Measurements from ENCODE around the gene JAKMIP1. TPM values are rescaled to one million over a fixed set of nuclear protein-coding genes. Genes with fewer than 3 reads are reported as not detected.

JAKMIP1 gene
- total and polyA plus RNA-seq, 2 donors (not counting 1 experiment from before 2014, with no cell fraction given): 0.49 to 1.0 TPM

DNA sequence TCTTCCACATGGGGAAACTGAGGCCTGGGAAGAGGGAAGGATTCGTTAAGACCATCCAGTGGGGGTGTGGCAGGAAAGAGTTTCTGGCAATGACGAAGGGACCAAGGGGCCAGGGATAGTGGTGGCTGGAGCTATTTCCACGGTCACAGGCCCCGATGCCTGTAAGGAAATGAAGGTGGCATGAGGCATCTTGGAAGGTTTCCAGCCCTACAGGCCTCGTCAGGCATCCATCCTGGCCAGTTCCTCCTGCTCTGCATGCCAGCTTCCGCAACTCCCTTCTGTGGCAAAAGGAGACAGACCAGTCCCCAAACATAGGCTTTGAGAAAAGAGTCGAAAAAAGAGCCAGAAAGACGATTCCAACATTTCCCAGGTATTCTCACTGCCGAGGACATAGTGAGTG lies 173.0 kb downstream of the JAKMIP1 start:
- POLR2A ChIA-PET: no interaction called here
- Mint-ChIP-seq H3K9me3 (ENCODE audit: insufficient read depth) (no peaks in the 10 kb centered on the region), H3K4me3 (no peak overlapping the region), H3K4me1 (no peaks in the 10 kb centered on the region), H3K27ac (no peak overlapping the region), H3K27me3 (no peaks in the 10 kb centered on the region)
- ATAC-seq (ENCODE audit: low read depth) (no peak), DNase-seq (no peak)
- WGBS (ENCODE audit: insufficient coverage): 84% methylated on average over 6 of the region's 9 CpGs
- Histone ChIP-seq H4K20me1 (ENCODE audit: control insufficient read depth, insufficient read depth, low read length, poor library complexity, severe bottlenecking) (no peaks in the 10 kb centered on the region), H3K4me2 (replicated peaks; ENCODE audit: low read depth, low read length, poor library complexity, severe bottlenecking) (no peak overlapping the region), H2AFZ (ENCODE audit: insufficient read depth, low read depth, low read length, poor library complexity, severe bottlenecking) (no peak overlapping the region), H3K79me2 (ENCODE audit: control insufficient read depth, insufficient read depth, low read length) (no peaks in the 10 kb centered on the region), H3K27ac (ENCODE audit: low read length in 2 of 2) (no peak overlapping the region), H3K9ac (ENCODE audit: low read length) (no peak overlapping the region), H3K4me3 (ENCODE audit: control extremely low read depth in 1 of 5, extremely low read depth in 1 of 5, insufficient read depth in 1 of 5, low read depth in 2 of 5, low read length in 4 of 5) (no peak overlapping the region), H3K9me3 (ENCODE audit: control extremely low read depth in 1 of 3, control insufficient read depth in 2 of 3, insufficient read depth in 1 of 3, low read length in 2 of 3) (peaks cover 0 to 7% (median 0%) of the 10 kb centered on the region in 3 donors), H3K4me1 (ENCODE audit: control insufficient read depth in 2 of 2, insufficient read depth in 2 of 2, low read length in 2 of 2) (no peaks in the 10 kb centered on the region), H3K27me3 (replicated peaks in 1 of 4; ENCODE audit: control extremely low read depth in 1 of 4, control insufficient read depth in 3 of 4, insufficient read depth in 4 of 4, low read length in 3 of 4) (no peaks in the 10 kb centered on the region), H3K36me3 (replicated peaks in 1 of 2; ENCODE audit: control extremely low read depth in 1 of 2, control insufficient read depth in 1 of 2, extremely low read depth in 1 of 2, insufficient read depth in 2 of 2, low read length in 1 of 2) (no peaks in the 10 kb centered on the region)
- intact Hi-C loops (cut with micrococcal nuclease): no loop called here
- TF ChIP-seq, protein P1, sequence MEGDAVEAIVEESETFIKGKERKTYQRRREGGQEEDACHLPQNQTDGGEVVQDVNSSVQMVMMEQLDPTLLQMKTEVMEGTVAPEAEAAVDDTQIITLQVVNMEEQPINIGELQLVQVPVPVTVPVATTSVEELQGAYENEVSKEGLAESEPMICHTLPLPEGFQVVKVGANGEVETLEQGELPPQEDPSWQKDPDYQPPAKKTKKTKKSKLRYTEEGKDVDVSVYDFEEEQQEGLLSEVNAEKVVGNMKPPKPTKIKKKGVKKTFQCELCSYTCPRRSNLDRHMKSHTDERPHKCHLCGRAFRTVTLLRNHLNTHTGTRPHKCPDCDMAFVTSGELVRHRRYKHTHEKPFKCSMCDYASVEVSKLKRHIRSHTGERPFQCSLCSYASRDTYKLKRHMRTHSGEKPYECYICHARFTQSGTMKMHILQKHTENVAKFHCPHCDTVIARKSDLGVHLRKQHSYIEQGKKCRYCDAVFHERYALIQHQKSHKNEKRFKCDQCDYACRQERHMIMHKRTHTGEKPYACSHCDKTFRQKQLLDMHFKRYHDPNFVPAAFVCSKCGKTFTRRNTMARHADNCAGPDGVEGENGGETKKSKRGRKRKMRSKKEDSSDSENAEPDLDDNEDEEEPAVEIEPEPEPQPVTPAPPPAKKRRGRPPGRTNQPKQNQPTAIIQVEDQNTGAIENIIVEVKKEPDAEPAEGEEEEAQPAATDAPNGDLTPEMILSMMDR (IDR thresholded peaks at IDR 0.05): no peak
- no peak for TF ChIP-seq EZH2 (IDR thresholded peaks at IDR 0.05; ENCODE audit: borderline replicate concordance, insufficient read depth, low read depth, low read length, poor library complexity, severe bottlenecking)
- CTCF ChIA-PET: no interaction called here

DNA sequence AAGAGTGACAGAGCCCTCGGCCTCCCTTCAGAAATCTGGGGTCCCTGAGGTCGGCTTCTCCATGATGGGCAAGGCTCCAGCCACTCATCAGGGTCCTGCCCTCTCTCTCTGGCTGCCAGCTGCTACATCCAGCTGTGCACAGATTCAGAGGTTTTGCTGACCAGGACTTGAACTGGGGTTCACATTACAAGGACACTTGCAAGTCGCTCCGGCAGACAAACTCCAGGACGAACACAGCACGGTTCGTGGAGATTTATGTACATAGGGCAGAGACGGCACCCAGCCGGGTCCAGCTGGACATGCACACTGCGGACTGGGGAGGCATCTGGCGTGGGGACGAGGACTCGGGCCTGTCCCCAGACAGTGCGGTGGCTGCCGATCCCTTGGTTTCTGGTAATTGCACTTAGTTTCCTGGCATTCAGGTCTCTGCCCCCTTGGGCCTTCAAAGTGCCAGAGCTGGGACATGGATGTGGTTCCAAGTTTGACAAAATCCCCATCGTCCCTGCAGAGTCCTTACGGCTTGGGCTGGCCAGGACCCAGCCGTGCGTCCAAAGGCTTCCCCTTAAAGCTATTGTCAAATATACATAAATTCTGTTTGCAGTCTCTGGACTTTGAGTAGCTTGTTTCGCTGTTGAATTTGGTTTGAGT lies 175.9 kb downstream of the JAKMIP1 start:
- H3K4me1 ChIP-seq (ENCODE audit: control insufficient read depth in 2 of 2, insufficient read depth in 2 of 2, low read length in 2 of 2): no peaks in the 10 kb centered on the region
- no peak overlapping the region for H3K4me3 ChIP-seq (ENCODE audit: control extremely low read depth in 1 of 5, extremely low read depth in 1 of 5, insufficient read depth in 1 of 5, low read depth in 2 of 5, low read length in 4 of 5)
- H3K36me3 ChIP-seq (replicated peaks in 1 of 2; ENCODE audit: control extremely low read depth in 1 of 2, control insufficient read depth in 1 of 2, extremely low read depth in 1 of 2, insufficient read depth in 2 of 2, low read length in 1 of 2): no peaks in the 10 kb centered on the region
- Mint-ChIP-seq H3K9me3 (ENCODE audit: insufficient read depth) (no peaks in the 10 kb centered on the region), H3K4me1 (no peaks in the 10 kb centered on the region), H3K4me3 (no peak overlapping the region), H3K27me3 (peaks cover 6% of the 10 kb centered on the region), H3K27ac (no peak overlapping the region)
- no peak overlapping the region for H3K27ac ChIP-seq (ENCODE audit: low read length in 2 of 2)
- no peaks in the 10 kb centered on the region for H3K79me2 ChIP-seq (ENCODE audit: control insufficient read depth, insufficient read depth, low read length)
- H3K4me2 ChIP-seq (replicated peaks; ENCODE audit: low read depth, low read length, poor library complexity, severe bottlenecking): no peak overlapping the region
- intact Hi-C loops (cut with micrococcal nuclease): no loop called here
- no peak overlapping the region for H3K9ac ChIP-seq (ENCODE audit: low read length)
- H3K27me3 ChIP-seq (replicated peaks in 1 of 4; ENCODE audit: control extremely low read depth in 1 of 4, control insufficient read depth in 3 of 4, insufficient read depth in 4 of 4, low read length in 3 of 4): peaks cover 0 to 6% (median 0%) of the 10 kb centered on the region in 4 experiments
- no peak overlapping the region for H2AFZ ChIP-seq (ENCODE audit: insufficient read depth, low read depth, low read length, poor library complexity, severe bottlenecking)
- H4K20me1 ChIP-seq (ENCODE audit: control insufficient read depth, insufficient read depth, low read length, poor library complexity, severe bottlenecking): no peaks in the 10 kb centered on the region
- ChIA-PET CTCF (no interaction called here), POLR2A (no interaction called here)
- TF ChIP-seq, protein P1 (IDR thresholded peaks at IDR 0.05): no peak
- TF ChIP-seq EZH2 (IDR thresholded peaks at IDR 0.05; ENCODE audit: borderline replicate concordance, insufficient read depth, low read depth, low read length, poor library complexity, severe bottlenecking): no peak
- peaks cover 0 to 10% (median 0%) of the 10 kb centered on the region in 3 donors for H3K9me3 ChIP-seq (ENCODE audit: control extremely low read depth in 1 of 3, control insufficient read depth in 2 of 3, insufficient read depth in 1 of 3, low read length in 2 of 3)
- WGBS (ENCODE audit: insufficient coverage): 96% methylated on average over 15 of the region's 20 CpGs
- no peak for ATAC-seq (ENCODE audit: low read depth)
- no peak for DNase-seq
